Calu3 (cell line): ENCODE results near the gene UTP15. TPM values are rescaled to one million over a fixed set of nuclear protein-coding genes. Genes with fewer than 3 reads are reported as not detected.

Experiments
- BruUV-seq: library from RNA; stranded (reverse); fragments of 400-500 nt; replicated peaks from 2 replicates; lab custom pipeline; 2021; lab: Mats Ljungman, UMichigan
- CTCF ChIA-PET: fragments of 300-600 bp; sonication (Branson Sonifier 250); formaldehyde crosslinking; loops from one replicate; lab custom pipeline; 2022; ENCODE audit warnings: antibody characterized with exemption; lab: Charles Lee
- DNase-seq: peaks from one replicate; pipeline ENCODE4 v3.0.0; 2022
- H3K27ac Mint-ChIP-seq: one replicate; pipeline ENCODE4 v1.8.0; 2022; ENCODE audit warnings: mixed read lengths; ENCODE audit not compliant: unreplicated experiment
- H3K27me3 Mint-ChIP-seq: one replicate; pipeline ENCODE4 v1.8.0; 2022; ENCODE audit warnings: mixed read lengths; ENCODE audit not compliant: unreplicated experiment
- H3K36me3 Mint-ChIP-seq: one replicate; pipeline ENCODE4 v1.8.0; 2022; ENCODE audit warnings: mild to moderate bottlenecking, moderate library complexity, mixed read lengths; ENCODE audit not compliant: insufficient read depth, unreplicated experiment
- H3K4me1 Mint-ChIP-seq: one replicate; pipeline ENCODE4 v1.8.0; 2022; ENCODE audit warnings: mild to moderate bottlenecking, low read depth, mixed read lengths; ENCODE audit not compliant: unreplicated experiment
- H3K4me3 Mint-ChIP-seq: one replicate; pipeline ENCODE4 v1.8.0; 2022; ENCODE audit warnings: mild to moderate bottlenecking, low read depth, moderate library complexity, mixed read lengths; ENCODE audit not compliant: unreplicated experiment
- H3K9me3 Mint-ChIP-seq: one replicate; pipeline ENCODE4 v1.8.0; 2022; ENCODE audit warnings: low read depth, mixed read lengths; ENCODE audit not compliant: unreplicated experiment
- CTCF ChIP-seq: fragments of 200-600 bp; IDR thresholded peaks from one replicate; pipeline ENCODE4 v1.8.0; 2022; ENCODE audit warnings: antibody characterized with exemption; ENCODE audit not compliant: unreplicated experiment
- intact Hi-C: fragments of 100-400 bp; cut with micrococcal nuclease; formaldehyde crosslinking; loops from one replicate; pipeline ENCODE4 v1.10.0; 2022; ENCODE audit not compliant: unreplicated experiment
- total RNA-seq: library from RNA; stranded (reverse); gene quantifications from 2 replicates; pipeline ENCODE4 v1.2.3, GENCODE V29; 2022

UTP15 gene
- total RNA-seq, 1 experiment from 2014 or later = 44.4 TPM

- BruUV-seq = no TSS peak
- no peaks in the 10 kb centered on the region for H3K27me3 Mint-ChIP-seq
- DNase-seq = no peak
- CTCF ChIA-PET = no interaction called here
- H3K4me3 Mint-ChIP-seq = no peak overlapping the region
- TF ChIP-seq CTCF = no peak
- no peaks in the 10 kb centered on the region for H3K9me3 Mint-ChIP-seq
- no peak overlapping the region for H3K27ac Mint-ChIP-seq
- intact Hi-C loops = no loop called here
- peaks cover 25% of the 10 kb centered on the region for H3K36me3 Mint-ChIP-seq
- peaks cover 37% of the 10 kb centered on the region for H3K4me1 Mint-ChIP-seq
Observed at GRCh38 chr5:73623060-73623459, 57.5 kb downstream of the UTP15 start.

GRCh38 chr5:73623901-73624404 is 58.4 kb downstream of the UTP15 start:
- Mint-ChIP-seq H3K4me1 (peaks cover 42% of the 10 kb centered on the region), H3K27ac (peak overlapping the region; percentile 0), H3K4me3 (peak overlapping the region; percentile 42), H3K36me3 (peaks cover 25% of the 10 kb centered on the region), H3K27me3 (no peaks in the 10 kb centered on the region), H3K9me3 (no peaks in the 10 kb centered on the region)
- DNase-seq = no peak
- intact Hi-C loops = no loop called here
- BruUV-seq = no TSS peak
- no peak for TF ChIP-seq CTCF
- CTCF ChIA-PET = interaction anchor here (0.7 to 1.6 kb wide), 6 partner anchors 16 to 189 kb away, joined by 3 to 8 read pairs (median 3); no protein-coding TSS in a partner anchor

- H3K9me3 Mint-ChIP-seq = no peaks in the 10 kb centered on the region
- no TSS peak for BruUV-seq
- intact Hi-C loops = loop anchor here (5.0 kb wide), 1 partner anchor 33 kb away; no protein-coding TSS in a partner anchor
- H3K27ac Mint-ChIP-seq = no peak overlapping the region
- H3K4me3 Mint-ChIP-seq = peak overlapping the region; percentile 85
- TF ChIP-seq CTCF = no peak
- no peaks in the 10 kb centered on the region for H3K27me3 Mint-ChIP-seq
- H3K4me1 Mint-ChIP-seq = peaks cover 48% of the 10 kb centered on the region
- CTCF ChIA-PET = interaction anchor here (1.2 to 2.0 kb wide), 5 partner anchors 15 to 188 kb away, joined by 3 to 8 read pairs (median 6); no protein-coding TSS in a partner anchor
- no peak for DNase-seq
- peaks cover 25% of the 10 kb centered on the region for H3K36me3 Mint-ChIP-seq
Observed at GRCh38 chr5:73624888-73625287, 59.3 kb downstream of the UTP15 start.

- H3K27me3 Mint-ChIP-seq = no peaks in the 10 kb centered on the region
- H3K27ac Mint-ChIP-seq = peak overlapping the region; percentile 56
- intact Hi-C loops = loop anchor here (5.0 kb wide), 1 partner anchor 33 kb away; no protein-coding TSS in a partner anchor
- H3K9me3 Mint-ChIP-seq = no peaks in the 10 kb centered on the region
- DNase-seq = no peak
- no peak for TF ChIP-seq CTCF
- CTCF ChIA-PET = interaction anchor here (1.6 to 2.0 kb wide), 3 partner anchors 26 to 68 kb away, joined by 4 to 7 read pairs (median 6); no protein-coding TSS in a partner anchor
- H3K36me3 Mint-ChIP-seq = peaks cover 25% of the 10 kb centered on the region
- peaks cover 51% of the 10 kb centered on the region for H3K4me1 Mint-ChIP-seq
- no TSS peak for BruUV-seq
- H3K4me3 Mint-ChIP-seq = peak overlapping the region; percentile 85
Observed at GRCh38 chr5:73625372-73625943, 59.9 kb downstream of the UTP15 start.
